GM10266 (cell line): ENCODE measurements around the gene MTUS2.

Experiments
- DNase-seq: peaks from one replicate; pipeline ENCODE4 v3.0.0; 2012; ENCODE audit errors: extremely low spot score
- TF ChIP-seq, protein P1 (sequence below): IDR thresholded peaks from 2 replicates; pipeline ENCODE4 v1.5.1; 2012; ENCODE audit warnings: mild to moderate bottlenecking, low read depth; ENCODE audit not compliant: control insufficient read depth, insufficient read depth; ENCODE audit errors: missing control alignments

MTUS2 gene

DNA sequence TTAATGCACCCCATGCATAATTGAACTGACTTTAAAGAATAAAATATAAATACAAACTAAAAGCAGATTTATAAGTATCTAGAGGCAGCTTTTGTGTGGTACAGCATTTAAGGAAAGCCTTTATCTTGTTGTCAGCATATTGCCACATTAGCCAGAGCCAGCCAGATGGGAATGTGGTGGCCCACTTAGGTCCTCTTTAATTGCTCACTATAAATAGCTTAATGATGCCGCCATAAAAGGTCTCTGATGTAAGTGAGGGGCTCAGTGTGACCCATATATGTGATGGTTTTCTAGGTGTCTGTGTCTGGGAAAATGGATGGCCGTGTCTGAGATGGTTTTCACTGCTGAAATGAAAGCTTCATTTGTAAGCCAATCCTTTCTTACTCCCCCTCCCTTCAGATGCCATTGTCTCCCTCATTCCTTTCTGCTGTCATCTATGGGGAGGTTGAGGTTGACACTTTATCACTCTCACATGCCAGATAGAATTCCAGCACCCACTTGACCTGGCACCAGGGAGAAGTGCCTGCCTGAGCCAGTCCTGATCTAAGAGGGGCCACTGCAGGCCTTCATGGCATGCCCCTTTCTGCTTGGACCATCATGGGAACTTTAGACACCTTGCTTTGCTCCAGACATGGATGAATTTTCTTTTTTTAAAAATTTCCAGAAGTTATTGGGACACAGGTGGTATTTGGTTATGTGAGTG, 135.3 kb downstream of the MTUS2 start:
- no peak for DNase-seq
- TF ChIP-seq, protein P1, sequence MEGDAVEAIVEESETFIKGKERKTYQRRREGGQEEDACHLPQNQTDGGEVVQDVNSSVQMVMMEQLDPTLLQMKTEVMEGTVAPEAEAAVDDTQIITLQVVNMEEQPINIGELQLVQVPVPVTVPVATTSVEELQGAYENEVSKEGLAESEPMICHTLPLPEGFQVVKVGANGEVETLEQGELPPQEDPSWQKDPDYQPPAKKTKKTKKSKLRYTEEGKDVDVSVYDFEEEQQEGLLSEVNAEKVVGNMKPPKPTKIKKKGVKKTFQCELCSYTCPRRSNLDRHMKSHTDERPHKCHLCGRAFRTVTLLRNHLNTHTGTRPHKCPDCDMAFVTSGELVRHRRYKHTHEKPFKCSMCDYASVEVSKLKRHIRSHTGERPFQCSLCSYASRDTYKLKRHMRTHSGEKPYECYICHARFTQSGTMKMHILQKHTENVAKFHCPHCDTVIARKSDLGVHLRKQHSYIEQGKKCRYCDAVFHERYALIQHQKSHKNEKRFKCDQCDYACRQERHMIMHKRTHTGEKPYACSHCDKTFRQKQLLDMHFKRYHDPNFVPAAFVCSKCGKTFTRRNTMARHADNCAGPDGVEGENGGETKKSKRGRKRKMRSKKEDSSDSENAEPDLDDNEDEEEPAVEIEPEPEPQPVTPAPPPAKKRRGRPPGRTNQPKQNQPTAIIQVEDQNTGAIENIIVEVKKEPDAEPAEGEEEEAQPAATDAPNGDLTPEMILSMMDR: no peak

DNA sequence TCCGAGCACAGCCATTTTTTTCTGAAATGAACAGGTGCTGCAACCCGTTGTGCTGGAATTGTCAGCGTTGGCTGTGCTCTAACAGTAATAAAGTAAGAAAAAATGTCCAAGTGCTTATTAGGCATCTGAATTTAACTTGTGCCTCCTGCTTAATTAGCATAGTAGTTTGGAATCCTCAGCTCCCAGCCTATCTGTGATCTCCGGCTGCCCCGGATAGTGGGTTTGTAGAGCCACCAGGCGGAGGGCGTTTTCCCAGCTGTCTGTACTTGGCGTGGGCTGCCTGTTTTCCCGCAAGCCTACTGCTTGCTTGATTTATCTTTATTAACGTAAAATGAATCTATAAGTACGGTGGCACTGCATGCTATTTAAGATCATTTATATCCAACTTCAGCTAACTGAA, 137.9 kb downstream of the MTUS2 start:
- TF ChIP-seq, protein P1: no peak
- no peak for DNase-seq

DNA sequence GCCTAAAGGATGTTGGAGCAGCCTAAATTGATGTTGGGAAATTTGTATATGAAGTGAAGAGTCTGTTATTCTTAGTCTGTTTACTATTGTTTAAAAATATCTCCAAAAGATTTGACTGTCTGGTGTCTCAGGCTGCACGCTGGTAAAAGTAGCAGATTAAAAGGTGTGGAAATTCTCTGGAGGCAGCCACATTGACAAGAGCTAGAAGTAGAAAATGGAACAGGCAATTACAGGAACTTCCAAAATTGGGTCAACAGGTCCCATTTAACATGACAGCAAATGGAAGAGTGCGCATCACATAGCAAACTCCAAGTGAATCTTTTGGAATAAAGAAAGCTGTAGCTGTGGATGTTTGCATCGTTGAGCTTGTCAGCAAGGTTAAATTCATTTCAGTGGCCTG, 138.3 kb downstream of the MTUS2 start:
- TF ChIP-seq, protein P1: no peak
- DNase-seq: no peak

DNA sequence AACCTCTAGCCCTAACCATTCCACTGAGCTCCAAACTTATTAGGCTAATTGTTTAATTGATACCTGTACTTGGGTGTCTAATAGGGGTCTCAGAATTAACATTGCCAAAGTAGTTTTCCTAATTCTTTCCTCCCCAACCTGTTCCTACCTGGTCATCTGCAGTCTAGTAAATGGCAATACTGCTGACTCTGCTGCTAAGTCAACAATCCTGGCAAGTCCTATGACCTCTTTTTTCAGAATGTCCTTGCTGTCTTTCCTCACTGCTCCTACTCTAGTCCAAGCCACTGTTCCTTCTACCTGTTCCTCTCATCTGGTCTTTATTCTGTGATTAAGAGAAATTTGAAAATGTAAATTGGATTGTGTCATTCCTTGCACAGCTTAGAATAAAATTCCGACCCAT, 143.9 kb downstream of the MTUS2 start:
- TF ChIP-seq, protein P1: no peak

DNA sequence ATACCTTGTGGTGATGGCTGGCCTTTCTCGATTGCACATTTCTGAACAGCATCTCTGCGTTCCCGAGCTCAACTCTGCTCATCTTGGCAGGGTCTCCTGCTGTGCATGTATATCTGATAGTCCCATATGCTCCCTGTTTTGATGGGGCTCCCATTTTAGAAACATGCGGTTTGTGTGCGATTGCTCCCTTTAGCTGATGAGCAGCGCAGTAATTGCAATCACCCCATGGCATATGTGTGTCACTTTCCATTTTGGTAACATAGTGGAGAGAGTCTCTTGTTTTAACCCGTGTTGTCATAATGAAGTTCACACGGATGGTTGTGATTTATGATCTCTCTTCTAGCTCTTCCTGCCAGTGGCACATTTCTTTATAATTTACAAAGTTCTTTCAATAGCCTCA, 144.7 kb downstream of the MTUS2 start:
- DNase-seq: no peak
- TF ChIP-seq, protein P1: no peak

More for the DNA sequence above, 143.9 kb downstream of the MTUS2 start:
- no peak for DNase-seq

DNA sequence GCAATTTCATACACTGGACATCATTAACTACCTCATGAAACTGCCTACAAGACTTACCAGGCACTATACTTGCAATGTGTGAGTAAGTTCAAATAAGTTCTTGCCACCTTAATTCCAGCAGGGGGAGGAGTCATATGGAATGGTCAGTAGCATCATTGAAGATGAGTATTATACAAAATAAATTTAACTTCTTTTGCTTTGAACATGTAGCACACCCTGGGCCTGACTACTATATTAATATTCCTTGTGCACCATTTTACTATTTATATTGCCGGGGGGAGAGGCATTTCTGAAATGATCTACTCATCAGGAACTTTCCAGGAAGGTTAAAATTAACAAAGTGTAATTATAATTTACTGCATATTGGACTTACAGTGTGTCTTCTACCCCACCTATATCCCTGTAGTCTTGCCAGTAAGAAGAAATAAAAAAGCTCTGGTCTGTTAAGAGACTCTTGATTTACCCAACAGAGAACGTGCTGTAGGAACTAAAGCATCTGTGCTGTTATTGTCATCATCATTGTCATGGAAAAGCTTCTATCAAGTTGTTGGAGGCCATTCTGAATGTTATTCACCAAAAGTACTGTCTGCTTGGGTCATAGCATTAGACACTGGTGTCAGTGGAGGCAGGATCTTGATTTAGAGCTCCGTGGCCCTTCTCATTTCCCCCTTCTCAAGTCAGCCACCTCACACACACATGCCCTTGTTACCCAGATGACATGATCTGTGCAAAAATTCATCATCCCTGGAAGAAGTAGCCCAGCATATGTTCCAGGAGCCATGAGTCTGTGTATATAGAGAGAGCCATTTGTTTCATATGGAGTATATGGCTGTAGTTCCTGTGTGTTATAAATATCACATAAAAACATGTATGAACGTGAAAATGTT, 147.1 kb downstream of the MTUS2 start:
- TF ChIP-seq, protein P1: no peak
- no peak for DNase-seq

DNA sequence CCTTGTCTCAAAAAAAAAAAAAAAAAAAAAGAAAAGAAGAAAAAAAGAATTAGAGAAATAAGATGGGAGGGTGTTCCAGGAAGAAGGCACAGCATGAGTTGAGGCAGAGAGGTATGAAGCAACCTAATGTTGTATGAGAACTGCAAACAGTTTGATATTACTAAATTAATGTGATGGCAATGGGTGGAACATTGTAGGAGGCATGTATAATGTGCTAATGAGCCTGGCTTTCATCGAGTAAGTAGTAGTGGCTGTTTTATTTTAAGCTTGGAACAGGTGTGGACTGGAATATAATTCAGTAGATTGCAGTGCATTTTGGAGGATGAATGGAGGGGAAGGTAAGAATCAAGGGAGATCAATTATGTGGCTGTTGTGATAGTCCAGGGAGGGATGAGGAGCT, 156.1 kb downstream of the MTUS2 start:
- DNase-seq: no peak
- TF ChIP-seq, protein P1: no peak
